Measurements from ENCODE around the gene MRPL40. TPM values are rescaled to one million over a fixed set of nuclear protein-coding genes. Genes with fewer than 3 reads are reported as not detected.
"Not testable (repeated sequence)": the region's sequence is repeated elsewhere in the genome, so short reads cannot be mapped to it uniquely, and the experiment has no call there.

Gene MRPL40
- total RNA-seq, 2 donors from 2014 or later = 16.1 to 24.7 TPM

DNA sequence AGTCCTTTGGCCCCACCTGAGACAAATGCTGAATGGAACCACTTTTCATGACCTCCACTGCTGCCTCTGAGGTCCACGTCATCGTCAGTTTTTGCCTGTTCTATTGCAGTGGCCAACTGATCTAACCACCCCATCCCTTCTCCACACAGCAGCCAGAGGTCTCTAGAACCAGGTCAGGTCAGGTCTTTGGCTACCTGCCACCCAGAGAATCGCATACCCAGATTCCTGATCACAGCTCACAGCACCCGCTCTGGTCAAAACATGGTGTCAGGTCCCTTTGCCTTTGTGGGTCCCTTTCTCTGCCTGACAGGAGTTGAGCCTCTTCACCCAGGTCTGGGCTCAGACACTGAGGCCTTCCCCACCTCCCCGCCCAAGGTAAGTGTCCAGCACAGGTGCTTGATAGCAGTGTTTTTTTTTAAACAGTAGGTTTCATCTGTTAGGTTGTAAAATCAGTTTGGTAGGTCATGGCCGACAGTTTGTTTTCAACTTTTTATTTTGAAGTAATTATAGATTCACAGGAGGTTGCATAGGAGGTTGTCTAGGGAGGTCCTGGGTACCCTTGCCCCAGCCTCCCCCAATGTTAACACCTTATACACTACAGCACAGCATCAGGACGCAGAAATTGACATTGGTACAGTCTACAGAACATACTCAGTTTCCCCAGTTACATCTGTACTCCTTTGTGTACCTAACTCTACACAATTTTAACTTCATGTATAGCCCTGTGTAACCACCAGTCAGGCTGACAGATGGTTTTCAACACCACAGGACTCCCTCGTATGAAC lies 8.3 kb downstream of the MRPL40 start:
- intact Hi-C loops (cut with DNase I) = no loop called here
- Histone ChIP-seq H3K4me1 (no peaks in the 10 kb centered on the region), H3K27me3 (no peaks in the 10 kb centered on the region), H3K27ac (no peak overlapping the region), H3K36me3 (no peaks in the 10 kb centered on the region), H3K4me3 (no peak overlapping the region), H3K9me3 (no peaks in the 10 kb centered on the region), H3K9ac (ENCODE audit: low read depth in 2 of 2, low read length in 2 of 2) (no peak overlapping the region)
- DNase-seq = no peak
- TF ChIP-seq, protein P1, sequence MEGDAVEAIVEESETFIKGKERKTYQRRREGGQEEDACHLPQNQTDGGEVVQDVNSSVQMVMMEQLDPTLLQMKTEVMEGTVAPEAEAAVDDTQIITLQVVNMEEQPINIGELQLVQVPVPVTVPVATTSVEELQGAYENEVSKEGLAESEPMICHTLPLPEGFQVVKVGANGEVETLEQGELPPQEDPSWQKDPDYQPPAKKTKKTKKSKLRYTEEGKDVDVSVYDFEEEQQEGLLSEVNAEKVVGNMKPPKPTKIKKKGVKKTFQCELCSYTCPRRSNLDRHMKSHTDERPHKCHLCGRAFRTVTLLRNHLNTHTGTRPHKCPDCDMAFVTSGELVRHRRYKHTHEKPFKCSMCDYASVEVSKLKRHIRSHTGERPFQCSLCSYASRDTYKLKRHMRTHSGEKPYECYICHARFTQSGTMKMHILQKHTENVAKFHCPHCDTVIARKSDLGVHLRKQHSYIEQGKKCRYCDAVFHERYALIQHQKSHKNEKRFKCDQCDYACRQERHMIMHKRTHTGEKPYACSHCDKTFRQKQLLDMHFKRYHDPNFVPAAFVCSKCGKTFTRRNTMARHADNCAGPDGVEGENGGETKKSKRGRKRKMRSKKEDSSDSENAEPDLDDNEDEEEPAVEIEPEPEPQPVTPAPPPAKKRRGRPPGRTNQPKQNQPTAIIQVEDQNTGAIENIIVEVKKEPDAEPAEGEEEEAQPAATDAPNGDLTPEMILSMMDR (IDR thresholded peaks at IDR 0.05) = no peak

DNA sequence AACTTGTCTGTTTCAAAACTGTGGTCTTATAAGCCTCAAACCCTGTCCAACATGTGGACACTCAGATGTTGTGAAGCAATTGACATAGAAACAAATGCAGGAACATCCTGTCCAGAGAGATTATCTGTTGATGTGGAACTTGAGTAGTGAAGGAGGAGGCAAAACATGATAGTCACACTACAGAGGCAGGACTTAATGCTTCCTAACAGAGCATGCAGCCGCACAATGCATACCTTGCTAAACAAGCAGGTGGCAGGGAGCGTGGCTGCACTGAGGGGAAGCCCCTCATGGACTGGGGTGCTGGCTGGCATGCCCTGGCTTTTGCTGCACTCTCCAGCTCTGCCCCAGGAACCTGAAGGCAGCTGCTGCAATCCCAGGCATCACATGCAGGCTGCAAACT lies 9.8 kb downstream of the MRPL40 start:
- TF ChIP-seq, protein P1 (IDR thresholded peaks at IDR 0.05) = no peak
- no peak overlapping the region for H3K4me3 ChIP-seq
- intact Hi-C loops (cut with DNase I) = no loop called here
- no peak overlapping the region for H3K9ac ChIP-seq (ENCODE audit: low read depth in 2 of 2, low read length in 2 of 2)
- peaks cover 5% of the 10 kb centered on the region for H3K4me1 ChIP-seq
- no peaks in the 10 kb centered on the region for H3K36me3 ChIP-seq
- H3K27ac ChIP-seq = no peak overlapping the region
- no peaks in the 10 kb centered on the region for H3K9me3 ChIP-seq
- no peaks in the 10 kb centered on the region for H3K27me3 ChIP-seq
- DNase-seq = no peak

DNA sequence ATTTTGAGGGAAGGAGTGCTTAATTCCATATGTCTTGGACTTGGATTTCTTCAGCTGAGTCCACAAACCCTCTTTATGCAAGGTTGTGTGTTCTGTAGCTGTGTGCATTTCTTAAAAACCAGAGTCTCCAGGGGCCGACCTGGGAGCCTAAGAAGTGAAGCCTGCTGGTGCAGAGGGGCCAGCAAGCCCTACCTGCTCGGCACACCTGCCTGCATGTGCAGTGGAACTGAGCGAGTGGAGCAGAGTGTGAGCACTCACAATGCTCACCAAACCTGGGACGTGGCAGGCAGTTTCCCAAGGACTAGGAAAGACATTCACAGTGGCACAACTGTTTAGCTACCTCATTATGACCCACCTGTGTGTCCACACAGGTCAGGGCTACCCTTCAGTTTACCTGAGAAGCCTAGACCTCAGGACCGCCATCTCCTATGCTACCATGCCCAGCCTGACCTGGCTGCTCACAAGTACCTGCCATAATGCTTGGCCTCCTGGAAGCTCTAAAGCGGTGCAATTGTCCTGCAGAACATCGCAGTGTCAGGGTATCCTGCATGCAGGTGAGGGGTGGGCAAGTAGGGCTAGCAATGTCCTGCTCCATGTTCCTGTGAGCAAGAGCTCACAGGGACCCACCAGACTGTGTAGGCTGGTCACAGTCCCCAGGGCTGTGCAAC lies 11.3 kb downstream of the MRPL40 start:
- Histone ChIP-seq H3K27me3 (no peaks in the 10 kb centered on the region), H3K9ac (ENCODE audit: low read depth in 2 of 2, low read length in 2 of 2) (no peak overlapping the region), H3K4me3 (no peak overlapping the region), H3K27ac (no peak overlapping the region), H3K36me3 (no peaks in the 10 kb centered on the region), H3K4me1 (peaks cover 12% of the 10 kb centered on the region), H3K9me3 (no peaks in the 10 kb centered on the region)
- TF ChIP-seq, protein P1 (IDR thresholded peaks at IDR 0.05) = no peak
- intact Hi-C loops (cut with DNase I) = no loop called here
- DNase-seq = no peak

DNA sequence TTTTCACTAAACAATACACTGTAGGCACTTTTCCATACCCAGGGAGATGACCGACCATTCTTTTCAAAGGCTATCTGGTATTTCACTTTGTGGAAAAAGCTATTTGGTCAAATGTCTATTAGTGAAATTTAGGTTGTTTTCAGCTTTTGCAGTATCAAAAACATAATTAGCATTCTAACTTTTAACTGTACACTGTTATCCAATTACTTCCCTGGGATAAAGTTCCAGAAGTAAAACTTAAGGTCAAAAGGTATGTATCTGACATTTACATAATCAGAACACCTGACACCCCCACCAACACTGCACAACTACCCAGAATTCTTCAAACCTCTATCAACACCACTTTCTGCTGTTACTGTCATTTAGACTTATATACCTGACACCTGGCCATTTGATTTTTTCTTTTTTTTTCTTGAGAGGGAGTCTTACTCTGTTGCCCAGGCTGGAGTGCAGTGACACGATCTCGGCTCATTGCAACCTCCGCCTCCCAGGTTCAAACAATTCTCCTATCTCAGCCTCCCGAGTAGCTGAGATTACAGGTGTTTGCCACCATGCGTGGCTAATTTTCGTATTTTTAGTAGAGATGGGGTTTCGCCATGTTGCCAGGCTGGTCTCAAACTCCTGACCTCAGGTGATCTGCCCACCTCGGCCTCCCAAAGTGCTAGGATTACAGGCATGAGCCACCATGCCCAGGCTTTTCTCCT lies 13.1 kb downstream of the MRPL40 start:
- H3K9ac ChIP-seq (ENCODE audit: low read depth in 2 of 2, low read length in 2 of 2); H3K9me3 ChIP-seq; H3K36me3 ChIP-seq; intact Hi-C loops (cut with DNase I); DNase-seq; H3K27ac ChIP-seq; H3K27me3 ChIP-seq; H3K4me3 ChIP-seq: not testable (repeated sequence)
- peaks cover 13% of the 10 kb centered on the region for H3K4me1 ChIP-seq

DNA sequence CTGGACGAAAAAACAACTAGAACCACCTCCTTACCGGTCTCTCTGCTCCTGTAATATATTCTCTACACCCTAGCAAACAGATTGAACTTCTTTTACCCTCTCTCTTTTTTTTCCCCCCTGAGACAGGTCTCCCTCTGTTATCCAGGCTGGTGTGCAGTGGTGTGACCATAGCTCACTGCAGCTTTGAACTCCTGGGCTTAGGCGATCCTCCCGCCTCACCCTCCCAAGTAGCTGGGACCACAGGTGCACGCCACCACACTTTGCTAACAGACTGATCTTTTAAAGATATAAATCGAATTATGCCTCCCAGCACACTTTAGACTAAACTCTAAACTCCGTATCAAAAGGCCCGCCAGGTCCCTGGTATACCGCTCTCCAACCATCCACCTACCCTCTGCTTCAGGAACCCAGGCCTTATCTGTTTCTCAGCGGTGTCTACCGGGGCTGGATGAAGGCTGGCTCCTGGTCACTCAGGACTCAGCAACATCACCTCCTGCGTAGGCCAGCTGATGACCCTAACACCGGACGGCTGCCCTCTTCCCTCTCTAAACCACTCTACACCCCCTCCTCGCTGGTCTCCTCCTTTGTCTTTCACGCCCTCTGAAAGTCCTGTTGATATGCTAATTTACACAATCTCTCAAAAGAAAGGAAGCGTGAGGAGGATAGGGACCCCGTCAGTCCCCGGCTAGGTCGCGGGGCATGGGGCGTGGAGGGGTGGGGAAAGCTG lies 14.4 kb downstream of the MRPL40 start:
- DNase-seq = peak; percentile 32
- Histone ChIP-seq H3K27me3 (no peaks in the 10 kb centered on the region), H3K9ac (ENCODE audit: low read depth in 2 of 2, low read length in 2 of 2) (peak overlapping the region; percentile 67 to 70), H3K27ac (peak overlapping the region; percentile 87), H3K9me3 (no peaks in the 10 kb centered on the region), H3K4me3 (peak overlapping the region; percentile 94), H3K4me1 (peaks cover 13% of the 10 kb centered on the region), H3K36me3 (no peaks in the 10 kb centered on the region)
- intact Hi-C loops (cut with DNase I) = no loop called here
- TF ChIP-seq, protein P1 (IDR thresholded peaks at IDR 0.05) = no peak
